ENCODE results near the gene SORCS2.

SORCS2 gene

GRCh38 chr4:7775396-7775795, 583.1 kb downstream of the SORCS2 start:
- no peak for DNase-seq

DNA sequence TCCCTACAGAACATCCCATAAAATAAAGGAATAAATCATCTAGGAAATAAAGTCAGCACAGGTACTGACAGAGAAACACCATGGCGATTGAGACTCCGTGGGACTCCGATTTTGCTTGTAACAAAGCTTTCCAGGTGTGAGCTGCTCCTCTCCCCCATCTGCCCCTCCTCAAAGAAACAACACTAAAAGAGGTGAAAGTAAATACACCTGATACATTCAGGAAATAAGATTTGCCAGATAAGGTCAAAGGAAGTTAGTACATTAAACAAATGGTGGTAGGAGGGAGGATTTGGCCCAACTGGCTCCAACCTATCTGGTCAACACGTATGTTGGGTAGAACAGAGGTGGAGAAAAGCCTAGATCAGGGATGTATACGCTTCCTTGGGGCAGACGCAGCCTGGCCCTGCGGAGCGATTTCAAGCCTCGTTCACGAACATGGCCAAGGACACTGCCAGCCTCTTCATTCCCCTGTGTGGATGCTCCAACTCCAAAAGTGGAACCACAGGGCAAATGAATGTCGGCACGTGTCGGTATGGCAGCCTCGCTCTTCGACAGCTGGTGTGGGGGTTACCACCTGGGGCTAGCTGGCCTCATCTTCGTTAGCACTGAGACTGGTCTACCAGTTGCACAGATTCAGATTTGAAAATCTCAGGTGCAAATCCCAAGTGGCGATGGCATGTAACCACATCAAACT, 584.8 kb downstream of the SORCS2 start:
- no peak for DNase-seq

GRCh38 chr4:7777871-7778509, 585.7 kb downstream of the SORCS2 start:
- DNase-seq = no peak

DNA sequence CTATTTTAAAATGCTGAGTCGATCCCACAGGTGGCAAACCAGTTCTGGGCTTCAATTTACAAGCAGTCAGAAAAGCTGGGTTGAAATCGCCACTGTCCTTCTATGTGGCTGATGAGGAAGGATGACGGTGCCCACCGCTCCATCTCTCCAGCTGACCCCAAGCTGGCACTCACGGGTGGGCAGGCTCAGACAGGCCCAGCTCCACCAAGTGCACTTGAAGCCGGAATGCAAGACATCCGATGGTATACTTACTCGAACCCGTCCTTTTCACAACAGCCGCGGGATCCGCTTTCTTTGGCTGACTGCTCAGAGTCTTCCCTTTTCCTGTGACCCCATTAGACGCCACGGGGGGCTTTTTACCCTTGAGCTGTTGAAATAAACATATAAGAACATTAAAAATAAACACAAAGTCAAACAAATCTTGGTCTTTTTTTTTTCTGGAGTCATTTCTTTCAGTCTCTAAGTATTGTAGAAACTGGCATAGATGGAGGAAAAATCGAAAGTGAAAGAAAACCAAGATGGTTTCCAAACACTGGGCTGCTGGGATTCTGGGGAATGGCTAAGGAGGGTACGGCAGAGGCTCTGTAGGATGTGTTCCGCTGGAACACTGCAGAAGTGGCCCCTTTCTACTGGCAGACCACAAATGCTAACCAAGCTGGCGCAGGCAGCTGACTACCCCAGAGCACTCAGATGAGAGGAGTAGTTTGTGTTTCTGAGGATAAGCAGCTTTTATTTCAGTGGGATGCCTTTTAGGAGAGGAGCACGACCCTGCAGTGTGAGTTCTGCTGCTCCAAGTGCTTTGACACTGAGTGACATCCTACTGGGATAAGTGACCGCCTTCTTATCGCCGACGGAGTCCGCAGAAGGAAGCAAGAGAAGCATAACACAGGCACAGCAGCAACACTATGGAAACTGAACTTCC, 586.4 kb downstream of the SORCS2 start:
- no peak for DNase-seq

DNA sequence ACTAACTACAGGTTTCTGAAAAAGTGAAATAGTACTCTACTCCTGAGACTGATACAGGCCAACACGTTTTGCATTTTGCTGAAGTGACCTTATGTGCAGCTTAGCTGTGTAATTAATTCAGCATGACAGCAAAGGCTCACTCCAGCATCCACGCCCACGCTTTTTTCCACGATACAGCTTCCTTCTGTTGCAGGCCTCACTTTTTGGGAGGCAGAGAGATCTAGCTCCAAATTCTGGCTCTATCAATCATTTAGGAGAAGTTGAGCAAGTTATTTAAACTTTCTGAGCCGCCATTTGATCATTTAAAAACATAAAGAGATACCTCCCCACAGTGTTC, 587.1 kb downstream of the SORCS2 start:
- no peak for DNase-seq

GRCh38 chr4:7780751-7781348, 588.5 kb downstream of the SORCS2 start:
- DNase-seq = no peak

DNA sequence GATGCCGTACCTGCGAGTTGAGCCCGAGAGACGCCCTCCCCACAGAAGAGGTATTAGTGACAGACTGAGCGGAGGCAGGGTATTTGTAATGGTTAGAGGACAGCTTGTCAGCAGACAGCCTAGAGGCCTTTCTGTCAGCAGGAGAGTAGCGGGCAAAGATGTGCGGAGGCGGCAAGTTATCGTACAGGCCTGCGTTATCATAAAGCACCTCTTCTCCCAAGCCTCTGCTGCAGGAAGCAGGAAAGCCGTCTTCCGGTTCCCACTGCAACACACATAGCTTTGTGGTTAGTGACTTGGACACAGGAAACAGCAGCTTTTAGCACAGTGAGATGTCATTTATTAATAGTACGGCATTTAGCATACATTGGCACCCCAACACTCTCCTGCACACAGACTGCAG, 589.0 kb downstream of the SORCS2 start:
- no peak for DNase-seq

DNA sequence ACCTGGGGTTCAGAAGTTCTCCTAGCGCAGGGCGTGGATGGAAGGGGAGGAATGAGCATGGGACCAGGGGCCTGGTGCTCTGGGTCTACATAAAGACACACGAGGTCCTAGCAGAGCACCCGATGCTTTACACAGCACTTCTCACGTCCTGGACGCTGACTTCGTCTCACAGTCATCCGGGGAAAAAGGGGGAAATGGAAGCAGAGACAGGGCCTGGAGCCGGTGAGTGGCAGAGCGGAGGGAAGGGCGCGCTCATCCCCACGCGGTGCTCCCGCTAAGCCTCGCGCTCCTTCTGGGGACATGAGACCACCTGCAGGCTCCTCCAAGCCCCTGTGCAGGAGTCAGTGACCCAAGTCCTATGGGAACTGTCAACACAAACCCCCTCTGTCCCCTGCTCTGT, 589.7 kb downstream of the SORCS2 start:
- DNase-seq = no peak

DNA sequence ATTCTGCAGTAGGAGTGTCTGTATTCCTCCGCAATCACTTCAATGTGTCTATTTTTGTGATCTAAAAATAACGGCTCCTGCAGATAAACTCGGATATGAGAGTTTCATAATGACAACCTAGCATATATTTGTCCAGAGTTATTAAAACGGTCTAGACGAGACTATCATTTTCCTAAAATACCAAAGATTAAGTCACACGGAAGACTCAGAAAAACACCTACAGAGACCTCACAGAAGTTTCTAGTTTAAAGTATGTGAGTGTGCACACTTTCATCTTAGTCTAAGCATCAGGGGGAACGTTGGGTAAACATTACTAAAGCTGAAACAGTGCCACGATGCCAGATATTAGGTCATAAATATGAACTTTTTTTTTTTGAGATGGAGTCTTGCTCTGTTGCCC, 590.4 kb downstream of the SORCS2 start:
- DNase-seq = no peak

DNA sequence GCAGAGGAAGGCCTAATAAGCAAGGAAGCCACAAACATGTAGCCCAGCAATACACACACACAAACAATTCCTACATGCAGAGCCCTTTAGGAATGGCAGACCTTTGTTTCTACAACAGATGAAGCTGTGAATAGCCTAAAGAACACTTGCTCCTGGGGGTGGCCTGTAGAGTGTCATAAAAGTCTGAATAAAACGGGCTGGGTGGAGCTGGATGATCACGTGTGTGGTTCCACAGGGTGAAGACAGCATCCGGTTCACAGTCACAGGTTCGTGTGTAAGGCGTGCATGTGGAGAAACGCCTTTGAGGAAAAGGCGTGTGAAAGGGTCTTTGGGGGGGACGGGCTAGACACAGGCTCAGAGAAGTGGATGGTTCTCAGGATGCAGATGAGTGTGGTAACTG, 591.2 kb downstream of the SORCS2 start:
- no peak for DNase-seq

DNA sequence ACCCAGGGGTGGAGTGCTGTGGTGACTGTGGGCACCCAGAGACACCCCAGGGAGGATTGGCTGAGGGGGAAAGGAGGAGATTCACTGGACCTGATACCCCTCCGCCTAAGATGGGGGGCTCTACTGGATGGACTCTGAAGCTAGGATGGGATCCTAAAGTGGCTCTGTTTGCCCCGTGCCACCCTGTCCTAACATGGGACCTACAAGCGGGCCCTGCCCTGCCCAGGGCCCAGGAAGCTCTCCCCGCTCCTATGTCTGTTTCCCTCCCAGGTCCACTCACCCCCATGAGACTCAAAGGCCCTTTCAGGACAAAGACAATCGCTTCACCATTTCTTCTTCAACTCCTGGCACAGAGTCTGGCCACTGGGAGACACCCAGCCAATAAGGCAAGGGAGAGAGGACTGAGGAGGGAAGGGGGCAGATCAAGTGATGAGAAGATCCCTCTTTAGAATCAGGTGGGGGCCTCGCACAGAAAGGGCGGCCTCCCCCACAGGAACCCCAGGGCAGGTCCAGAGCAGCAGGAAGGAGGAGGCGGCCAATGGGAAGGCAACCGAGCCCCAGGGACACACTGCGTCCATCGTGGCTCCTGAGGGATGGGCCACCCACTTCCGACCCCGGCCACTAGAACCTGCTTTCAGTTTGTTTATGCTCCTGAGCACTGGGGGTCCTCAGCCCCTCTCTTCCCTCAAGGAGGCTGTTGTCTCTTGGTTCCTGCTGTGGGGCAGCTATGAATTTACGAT, 592.0 kb downstream of the SORCS2 start:
- DNase-seq = no peak

- peak in 8 of 58 donors; percentile 19 to 53 (median 30) for DNase-seq
Observed at GRCh38 chr4:7785017-7785416, 592.7 kb downstream of the SORCS2 start.

- DNase-seq = no peak
Observed at GRCh38 chr4:7786040-7786439, 593.7 kb downstream of the SORCS2 start.

DNA sequence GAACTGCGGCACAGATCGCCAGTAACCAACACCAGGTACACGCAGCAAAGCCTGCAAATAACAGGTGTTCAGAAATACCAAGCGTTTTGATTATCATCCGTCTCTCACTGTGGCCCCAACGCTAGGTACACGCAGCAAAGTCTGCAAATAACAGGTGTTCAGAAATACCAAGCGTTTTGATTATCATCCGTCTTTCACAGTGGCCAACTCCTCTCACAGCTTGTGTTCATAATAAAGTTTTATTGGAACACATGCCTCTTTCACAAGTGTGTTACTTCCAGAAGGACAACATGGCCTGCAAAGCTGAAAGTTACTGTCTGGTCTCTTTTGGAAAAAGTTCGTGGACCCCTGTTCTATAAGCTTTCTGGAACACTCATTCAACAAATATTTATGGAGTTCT, 594.2 kb downstream of the SORCS2 start:
- DNase-seq = no peak

GRCh38 chr4:7787067-7787466, 594.7 kb downstream of the SORCS2 start:
- DNase-seq = peak in 1 of 58 donors; percentile 10

GRCh38 chr4:7787681-7788141, 595.4 kb downstream of the SORCS2 start:
- DNase-seq = no peak

- DNase-seq = no peak
Observed at GRCh38 chr4:7788193-7788592, 595.9 kb downstream of the SORCS2 start.

- DNase-seq = no peak
Observed at GRCh38 chr4:7788694-7789425, 596.5 kb downstream of the SORCS2 start.

DNA sequence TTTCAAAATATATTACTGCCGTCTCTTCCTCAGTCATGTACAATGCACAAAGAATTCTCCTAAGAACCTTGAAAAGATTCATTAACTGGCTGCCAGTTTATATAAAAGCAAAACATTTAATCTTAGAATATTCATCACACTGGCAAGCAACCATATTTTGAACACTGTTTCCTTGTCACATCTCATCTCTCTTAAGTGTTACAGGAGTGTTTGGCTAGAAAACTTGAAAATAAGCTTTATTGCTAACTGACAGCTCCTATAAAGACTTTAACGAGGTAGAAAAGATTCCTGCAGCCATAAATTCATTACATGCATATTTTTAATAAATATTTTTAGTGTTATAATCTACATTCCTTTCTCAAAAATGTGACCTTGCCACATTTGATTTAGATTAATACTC, 597.7 kb downstream of the SORCS2 start:
- no peak for DNase-seq

DNA sequence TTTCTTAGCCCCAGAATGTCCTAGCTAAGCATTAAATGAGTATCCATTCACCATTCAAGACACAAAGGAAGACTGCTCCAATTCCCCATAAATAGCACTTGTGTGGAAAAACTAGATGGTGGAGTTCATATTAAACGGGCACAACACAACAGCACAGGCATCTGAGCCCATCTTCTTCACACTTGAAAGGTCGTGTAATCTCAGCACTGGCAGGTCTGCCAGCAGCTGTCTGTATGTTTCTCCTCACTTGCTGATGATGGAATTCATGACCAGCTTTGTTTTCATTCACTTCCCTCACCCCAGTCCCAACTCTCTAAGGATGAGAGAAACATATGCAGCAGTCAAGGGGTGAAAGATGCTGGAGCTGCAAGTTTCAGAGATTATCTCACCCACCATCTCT, 598.7 kb downstream of the SORCS2 start:
- DNase-seq = no peak
